ENCODE measurements around the gene SLC25A33.
"Not testable (repeated sequence)": the region's sequence is repeated elsewhere in the genome, so short reads cannot be mapped to it uniquely, and the experiment has no call there.

DNA sequence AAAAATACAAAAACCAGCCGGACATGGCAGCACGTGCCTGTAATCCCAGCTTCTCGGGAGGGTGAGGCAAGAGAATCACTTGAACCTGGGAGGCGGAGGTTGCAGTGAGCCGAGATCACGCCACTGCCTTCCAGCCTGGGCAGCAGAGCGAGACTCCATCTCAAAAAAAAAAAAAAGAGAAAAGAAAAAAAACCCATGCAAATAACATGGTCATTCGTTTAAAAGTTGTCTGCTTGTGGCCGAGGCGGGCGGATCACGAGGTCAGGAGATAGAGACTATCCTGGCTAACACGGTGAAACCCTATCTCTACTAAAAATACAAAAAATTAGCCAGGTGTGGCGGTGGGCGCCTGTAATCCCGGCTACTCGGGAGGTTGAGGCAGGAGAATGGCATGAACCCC lies 20.8 kb downstream of the SLC25A33 start:
- TF ChIP-seq, protein P1, sequence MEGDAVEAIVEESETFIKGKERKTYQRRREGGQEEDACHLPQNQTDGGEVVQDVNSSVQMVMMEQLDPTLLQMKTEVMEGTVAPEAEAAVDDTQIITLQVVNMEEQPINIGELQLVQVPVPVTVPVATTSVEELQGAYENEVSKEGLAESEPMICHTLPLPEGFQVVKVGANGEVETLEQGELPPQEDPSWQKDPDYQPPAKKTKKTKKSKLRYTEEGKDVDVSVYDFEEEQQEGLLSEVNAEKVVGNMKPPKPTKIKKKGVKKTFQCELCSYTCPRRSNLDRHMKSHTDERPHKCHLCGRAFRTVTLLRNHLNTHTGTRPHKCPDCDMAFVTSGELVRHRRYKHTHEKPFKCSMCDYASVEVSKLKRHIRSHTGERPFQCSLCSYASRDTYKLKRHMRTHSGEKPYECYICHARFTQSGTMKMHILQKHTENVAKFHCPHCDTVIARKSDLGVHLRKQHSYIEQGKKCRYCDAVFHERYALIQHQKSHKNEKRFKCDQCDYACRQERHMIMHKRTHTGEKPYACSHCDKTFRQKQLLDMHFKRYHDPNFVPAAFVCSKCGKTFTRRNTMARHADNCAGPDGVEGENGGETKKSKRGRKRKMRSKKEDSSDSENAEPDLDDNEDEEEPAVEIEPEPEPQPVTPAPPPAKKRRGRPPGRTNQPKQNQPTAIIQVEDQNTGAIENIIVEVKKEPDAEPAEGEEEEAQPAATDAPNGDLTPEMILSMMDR (IDR thresholded peaks at IDR 0.05): not testable (repeated sequence)
- TF ChIP-seq POLR2A (IDR thresholded peaks at IDR 0.05): not testable (repeated sequence)
